CD14-positive monocyte (primary cell): ENCODE measurements around the gene FDXACB1. TPM values are rescaled to one million over a fixed set of nuclear protein-coding genes. Genes with fewer than 3 reads are reported as not detected.

Experiments
- DNase-seq, 3 donors: peaks; one replicate each; pipeline ENCODE4 v3.0.0-alpha.2; 2011 to 2022
- H2AFZ ChIP-seq: 2 replicates; pipeline ENCODE4 v1.6.0; 2012; ENCODE audit warnings: mild to moderate bottlenecking, low read depth, low read length, inconsistent platforms; ENCODE audit not compliant: insufficient read depth, poor library complexity, severe bottlenecking
- H3K27ac ChIP-seq, 2 donors: 1 replicate in 1 of 2; 2 replicates in 1 of 2; pipeline ENCODE4 v1.5.1; 2012 to 2013; ENCODE audit warnings: low read length in 2 of 2, control low read depth in 1 of 2, inconsistent platforms in 1 of 2, low read depth in 1 of 2, mild to moderate bottlenecking in 1 of 2
- H3K27me3 ChIP-seq, 2 donors: one replicate each; pipeline versions ENCODE4 v1.6.0 to v1.6.1; 2011 to 2013; ENCODE audit warnings: low read length in 2 of 2; ENCODE audit not compliant: control insufficient read depth in 2 of 2, insufficient read depth in 2 of 2
- H3K36me3 ChIP-seq, 2 donors: replicated peaks in 1 of 2; 1 replicate in 1 of 2; 2 replicates in 1 of 2; pipeline versions ENCODE4 v1.5.1 to v1.6.1; 2012 to 2013; ENCODE audit warnings: low read length in 2 of 2, control low read depth in 1 of 2, inconsistent platforms in 1 of 2, mild to moderate bottlenecking in 1 of 2; ENCODE audit not compliant: insufficient read depth in 2 of 2, control insufficient read depth in 1 of 2
- H3K4me1 ChIP-seq, 2 donors: 1 replicate in 1 of 2; 2 replicates in 1 of 2; pipeline versions ENCODE4 v1.5.1 to v1.6.1; 2012 to 2013; ENCODE audit warnings: low read length in 2 of 2, control low read depth in 1 of 2, inconsistent platforms in 1 of 2, mild to moderate bottlenecking in 1 of 2, moderate library complexity in 1 of 2; ENCODE audit not compliant: insufficient read depth in 2 of 2, control insufficient read depth in 1 of 2
- H3K4me2 ChIP-seq: replicated peaks from 2 replicates; pipeline ENCODE3; 2012; ENCODE audit warnings: low read length, moderate library complexity, mild to moderate bottlenecking; ENCODE audit not compliant: poor library complexity, severe bottlenecking; ENCODE audit errors: extremely low read depth
- H3K4me3 ChIP-seq, 3 experiments: fragments of 200-600 bp in 1 of 3; sonication (generic) in 1 of 3; replicated peaks in 1 of 3; 1 replicate in 2 of 3; 2 replicates in 1 of 3; pipeline ENCODE4 v1.5.1; 2011 to 2013; ENCODE audit warnings: low read length in 3 of 3, mild to moderate bottlenecking in 3 of 3, control low read depth in 2 of 3, low read depth in 2 of 3, inconsistent platforms in 1 of 3, moderate library complexity in 1 of 3
- H3K79me2 ChIP-seq: 2 replicates; pipeline ENCODE4 v1.6.0; 2012; ENCODE audit warnings: mild to moderate bottlenecking, control low read depth, inconsistent platforms, low read length, moderate library complexity; ENCODE audit not compliant: insufficient read depth
- H3K9ac ChIP-seq: 2 replicates; pipeline ENCODE4 v1.6.0; 2017; ENCODE audit warnings: low read length, mild to moderate bottlenecking; ENCODE audit not compliant: insufficient read depth, poor library complexity, severe bottlenecking
- H3K9me3 ChIP-seq, 2 donors: replicated peaks in 1 of 2; 1 replicate in 1 of 2; 2 replicates in 1 of 2; pipeline versions ENCODE4 v1.5.1 to v1.6.1; 2012 to 2013; ENCODE audit warnings: low read length in 2 of 2, control low read depth in 1 of 2; ENCODE audit not compliant: control insufficient read depth in 1 of 2, insufficient read depth in 1 of 2
- H4K20me1 ChIP-seq: 2 replicates; pipeline ENCODE4 v1.6.0; 2012; ENCODE audit warnings: mild to moderate bottlenecking, low read length, control low read depth, moderate library complexity; ENCODE audit not compliant: insufficient read depth
- H3K27ac Mint-ChIP-seq, 7 donors: one replicate each; pipeline ENCODE4 v1.8.0; 2020; ENCODE audit warnings: mild to moderate bottlenecking in 7 of 7, mixed read lengths in 7 of 7, moderate library complexity in 6 of 7, inconsistent platforms in 2 of 7
- H3K27me3 Mint-ChIP-seq, 3 donors: one replicate each; pipeline ENCODE4 v1.8.0; 2021 to 2022; ENCODE audit warnings: low read depth in 3 of 3, mild to moderate bottlenecking in 3 of 3, mixed read lengths in 3 of 3, moderate library complexity in 3 of 3, inconsistent platforms in 1 of 3
- H3K36me3 Mint-ChIP-seq, 2 donors: one replicate each; pipeline ENCODE4 v1.8.0; 2020; ENCODE audit warnings: mixed read lengths in 2 of 2, inconsistent platforms in 1 of 2, mild to moderate bottlenecking in 1 of 2
- H3K4me1 Mint-ChIP-seq: one replicate; pipeline ENCODE4 v1.8.0; 2020; ENCODE audit warnings: mild to moderate bottlenecking, mixed read lengths
- H3K4me3 Mint-ChIP-seq, 2 donors: one replicate each; pipeline ENCODE4 v1.8.0; 2020; ENCODE audit warnings: mild to moderate bottlenecking in 2 of 2, mixed read lengths in 2 of 2, moderate library complexity in 1 of 2
- H3K9me3 Mint-ChIP-seq, 7 donors: one replicate each; pipeline ENCODE4 v1.8.0; 2020 to 2022; ENCODE audit warnings: mixed read lengths in 7 of 7, mild to moderate bottlenecking in 6 of 7, moderate library complexity in 6 of 7, inconsistent platforms in 2 of 7
- WGBS: methylation state at CpG from one replicate; pipeline ENCODE4 v1.1.5; 2013; ENCODE audit warnings: missing lambda C conversion rate; ENCODE audit not compliant: insufficient coverage; 5-methylcytosine and 5-hydroxymethylcytosine counted together
- intact Hi-C, 2 donors: fragments of 100-400 bp; cut with micrococcal nuclease; formaldehyde crosslinking; loops; one replicate each; pipeline versions ENCODE4 v1.15.0 to v1.15.1; 2023
- polyA plus RNA-seq, 3 donors: library from polyadenylated mRNA; depleted of rRNA in 1 of 3; unstranded in 2 of 3; stranded (reverse) in 1 of 3; fragments of 300-500 nt in 2 of 3; fragments of >200 nt in 1 of 3; fragmentation: Illumina TruSeq in 2 of 3; gene quantifications; 1 replicate in 2 of 3; 2 replicates in 1 of 3; pipeline ENCODE4 v1.2.3, GENCODE V29; 2012 to 2021
- TF ChIP-seq, protein P1 (sequence below): fragments of 200-600 bp; IDR thresholded peaks from one replicate; pipeline ENCODE4 v1.8.0; 2022; ENCODE audit warnings: antibody characterized with exemption, mild to moderate bottlenecking

The FDXACB1 gene
- polyA plus RNA-seq, 3 donors, result 1.9 to 2.3 (median 2.0) TPM

DNA sequence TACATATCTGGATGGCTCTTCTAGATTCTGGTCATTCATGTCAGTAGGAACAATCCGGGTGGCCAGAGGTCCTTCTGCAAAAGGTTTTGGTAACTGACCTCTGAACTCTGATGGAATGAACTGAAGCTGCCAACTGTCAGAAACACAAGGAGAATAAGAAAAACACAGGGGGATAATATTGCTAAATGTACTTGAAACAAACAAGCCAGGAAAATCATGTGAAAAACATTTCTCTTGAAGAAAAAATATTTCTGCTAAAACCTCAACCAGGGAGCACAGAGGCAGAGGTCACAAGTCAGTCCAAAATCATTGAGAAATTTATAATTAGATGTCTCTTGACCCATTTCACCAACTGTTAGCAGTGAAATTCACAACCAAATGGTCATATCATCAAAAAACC lies 42.8 kb downstream of the FDXACB1 start:
- Mint-ChIP-seq H3K9me3 (no peaks in the 10 kb centered on the region), H3K4me3 (no peak overlapping the region), H3K36me3 (peaks cover 44 to 46% of the 10 kb centered on the region in 2 donors), H3K27me3 (no peaks in the 10 kb centered on the region), H3K4me1 (peaks cover 2% of the 10 kb centered on the region), H3K27ac (no peak overlapping the region)
- Histone ChIP-seq H3K9ac (no peak overlapping the region), H3K4me2 (no peak overlapping the region), H2AFZ (no peak overlapping the region), H3K36me3 (peaks cover 25 to 60% of the 10 kb centered on the region in 2 donors), H4K20me1 (no peaks in the 10 kb centered on the region), H3K4me1 (no peaks in the 10 kb centered on the region), H3K4me3 (no peak overlapping the region), H3K27me3 (no peaks in the 10 kb centered on the region), H3K9me3 (no peaks in the 10 kb centered on the region), H3K27ac (no peak overlapping the region), H3K79me2 (no peaks in the 10 kb centered on the region)
- WGBS, result 80% methylated on average over 1 of the region's 1 CpG
- DNase-seq, result no peak
- TF ChIP-seq, protein P1, sequence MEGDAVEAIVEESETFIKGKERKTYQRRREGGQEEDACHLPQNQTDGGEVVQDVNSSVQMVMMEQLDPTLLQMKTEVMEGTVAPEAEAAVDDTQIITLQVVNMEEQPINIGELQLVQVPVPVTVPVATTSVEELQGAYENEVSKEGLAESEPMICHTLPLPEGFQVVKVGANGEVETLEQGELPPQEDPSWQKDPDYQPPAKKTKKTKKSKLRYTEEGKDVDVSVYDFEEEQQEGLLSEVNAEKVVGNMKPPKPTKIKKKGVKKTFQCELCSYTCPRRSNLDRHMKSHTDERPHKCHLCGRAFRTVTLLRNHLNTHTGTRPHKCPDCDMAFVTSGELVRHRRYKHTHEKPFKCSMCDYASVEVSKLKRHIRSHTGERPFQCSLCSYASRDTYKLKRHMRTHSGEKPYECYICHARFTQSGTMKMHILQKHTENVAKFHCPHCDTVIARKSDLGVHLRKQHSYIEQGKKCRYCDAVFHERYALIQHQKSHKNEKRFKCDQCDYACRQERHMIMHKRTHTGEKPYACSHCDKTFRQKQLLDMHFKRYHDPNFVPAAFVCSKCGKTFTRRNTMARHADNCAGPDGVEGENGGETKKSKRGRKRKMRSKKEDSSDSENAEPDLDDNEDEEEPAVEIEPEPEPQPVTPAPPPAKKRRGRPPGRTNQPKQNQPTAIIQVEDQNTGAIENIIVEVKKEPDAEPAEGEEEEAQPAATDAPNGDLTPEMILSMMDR, result no peak
- intact Hi-C loops, result no loop called here

DNA sequence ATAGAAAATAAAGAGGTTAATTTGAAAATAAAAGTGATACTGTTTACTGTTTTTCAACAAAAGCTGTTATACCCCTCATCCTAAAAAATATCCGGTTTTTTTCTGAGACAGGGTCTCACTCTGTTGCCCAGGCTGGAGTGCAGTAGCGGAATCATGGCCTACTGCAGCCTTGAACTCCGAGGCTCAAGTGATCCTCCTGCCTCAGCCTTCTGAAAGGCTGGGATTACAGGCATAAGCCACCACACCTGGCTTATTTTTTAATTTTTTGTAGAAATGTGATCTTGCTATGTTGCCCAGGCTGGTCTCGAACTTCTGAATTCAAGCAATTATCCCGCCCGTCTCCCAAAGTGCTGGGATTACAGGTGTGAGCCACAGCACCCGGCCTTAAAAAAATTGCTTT lies 43.3 kb downstream of the FDXACB1 start:
- 100% methylated on average over 6 of the region's 7 CpGs for WGBS
- TF ChIP-seq, protein P1, result no peak
- Histone ChIP-seq H3K4me1 (no peaks in the 10 kb centered on the region), H3K27me3 (no peaks in the 10 kb centered on the region), H3K9me3 (no peaks in the 10 kb centered on the region), H2AFZ (no peak overlapping the region), H3K36me3 (peaks cover 25 to 62% of the 10 kb centered on the region in 2 donors), H4K20me1 (no peaks in the 10 kb centered on the region), H3K4me3 (no peak overlapping the region), H3K9ac (no peak overlapping the region), H3K4me2 (no peak overlapping the region), H3K27ac (no peak overlapping the region), H3K79me2 (no peaks in the 10 kb centered on the region)
- Mint-ChIP-seq H3K27ac (peak overlapping the region in 1 of 7 donors; percentile 25), H3K9me3 (no peaks in the 10 kb centered on the region), H3K27me3 (no peaks in the 10 kb centered on the region), H3K4me1 (no peaks in the 10 kb centered on the region), H3K4me3 (no peak overlapping the region), H3K36me3 (peaks cover 44 to 50% of the 10 kb centered on the region in 2 donors)
- DNase-seq, result no peak
- intact Hi-C loops, result no loop called here
